T-helper 2 cell treated with Interferon-gamma antibody and Interleukin-4, amounts not matched to agents 100 ng/mL and 5 ng/mL, for 36 hours (primary cell): Measurements from ENCODE around the gene VTA1. TPM values are rescaled to one million over a fixed set of nuclear protein-coding genes. Genes with fewer than 3 reads are reported as not detected.
"Not testable (repeated sequence)": the region's sequence is repeated elsewhere in the genome, so short reads cannot be mapped to it uniquely, and the experiment has no call there.

ENCODE experiments used
- intact Hi-C: fragments of 100-400 bp; cut with micrococcal nuclease; formaldehyde crosslinking; loops from one replicate; pipeline ENCODE4 v1.15.1; 2023
- total RNA-seq: library from RNA; stranded (reverse); gene quantifications from 2 replicates; pipeline ENCODE4 v1.2.3, GENCODE V29; 2022

Gene VTA1
- total RNA-seq, 1 donor from 2014 or later: 38.2 TPM

- intact Hi-C loops: no loop called here
Observed at GRCh38 chr6:142225115-142225514, 78.1 kb downstream of the VTA1 start.

DNA sequence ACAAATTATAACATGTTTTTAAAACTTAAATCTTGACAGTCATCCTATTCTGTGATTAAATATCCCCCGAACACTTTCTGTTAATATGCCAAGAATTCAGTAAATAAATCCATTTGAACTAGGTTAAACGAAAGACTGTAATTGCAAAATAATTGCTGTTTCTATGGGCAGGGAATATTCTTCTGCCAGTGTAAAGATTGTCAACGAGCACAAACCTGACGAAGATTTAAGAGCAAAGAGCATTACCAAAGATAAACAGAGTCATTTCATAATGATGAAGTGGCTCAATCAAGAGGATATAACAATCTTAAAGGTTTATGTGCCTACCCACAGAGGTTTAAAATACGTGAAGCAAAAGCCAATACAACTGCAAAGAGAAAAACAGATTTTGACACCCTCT lies 78.5 kb downstream of the VTA1 start:
- intact Hi-C loops: no loop called here

GRCh38 chr6:142226731-142227130 lies 79.7 kb downstream of the VTA1 start:
- intact Hi-C loops: no loop called here

GRCh38 chr6:142229518-142230270 lies 82.6 kb downstream of the VTA1 start:
- intact Hi-C loops: not testable (repeated sequence)

DNA sequence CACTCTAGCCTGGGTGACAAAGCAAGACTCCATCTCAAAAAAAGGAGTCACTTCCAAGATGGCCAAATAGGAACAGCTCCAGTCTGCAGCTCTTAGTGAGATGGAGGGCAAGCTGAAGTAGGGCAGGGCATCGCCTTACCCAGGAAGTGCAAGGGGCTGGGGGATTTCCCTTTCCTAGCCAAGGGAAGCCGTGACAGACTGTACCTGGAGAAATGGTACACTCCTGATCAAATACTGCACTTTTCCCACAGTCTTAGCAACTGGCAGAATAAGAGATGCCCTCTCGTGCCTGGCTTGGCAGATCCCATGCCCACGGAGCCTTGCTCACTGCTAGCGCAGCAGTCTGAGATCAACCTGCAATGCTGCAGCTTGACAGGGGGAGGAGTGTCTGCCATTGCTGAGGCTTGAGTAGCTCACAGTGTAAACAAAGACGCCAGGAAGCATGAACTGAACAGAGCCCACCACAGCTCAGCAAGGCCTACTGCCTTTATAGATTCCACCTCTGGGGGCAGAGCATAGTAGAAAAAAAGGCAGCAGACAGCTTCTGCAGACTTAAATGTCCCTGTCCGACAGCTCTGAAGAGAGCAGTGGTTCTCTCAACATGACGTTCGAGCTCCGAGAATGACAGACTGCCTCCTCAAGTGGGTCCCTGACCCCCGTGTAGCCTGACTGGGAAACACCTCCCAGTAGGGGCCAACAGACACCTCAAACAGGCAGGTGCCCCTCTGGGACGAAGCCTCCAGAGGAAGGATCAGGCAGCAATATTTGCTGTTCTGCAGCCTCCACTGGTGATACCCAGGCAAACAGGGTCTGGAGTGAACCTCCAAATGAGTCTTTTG lies 85.4 kb downstream of the VTA1 start:
- intact Hi-C loops: not testable (repeated sequence)

DNA sequence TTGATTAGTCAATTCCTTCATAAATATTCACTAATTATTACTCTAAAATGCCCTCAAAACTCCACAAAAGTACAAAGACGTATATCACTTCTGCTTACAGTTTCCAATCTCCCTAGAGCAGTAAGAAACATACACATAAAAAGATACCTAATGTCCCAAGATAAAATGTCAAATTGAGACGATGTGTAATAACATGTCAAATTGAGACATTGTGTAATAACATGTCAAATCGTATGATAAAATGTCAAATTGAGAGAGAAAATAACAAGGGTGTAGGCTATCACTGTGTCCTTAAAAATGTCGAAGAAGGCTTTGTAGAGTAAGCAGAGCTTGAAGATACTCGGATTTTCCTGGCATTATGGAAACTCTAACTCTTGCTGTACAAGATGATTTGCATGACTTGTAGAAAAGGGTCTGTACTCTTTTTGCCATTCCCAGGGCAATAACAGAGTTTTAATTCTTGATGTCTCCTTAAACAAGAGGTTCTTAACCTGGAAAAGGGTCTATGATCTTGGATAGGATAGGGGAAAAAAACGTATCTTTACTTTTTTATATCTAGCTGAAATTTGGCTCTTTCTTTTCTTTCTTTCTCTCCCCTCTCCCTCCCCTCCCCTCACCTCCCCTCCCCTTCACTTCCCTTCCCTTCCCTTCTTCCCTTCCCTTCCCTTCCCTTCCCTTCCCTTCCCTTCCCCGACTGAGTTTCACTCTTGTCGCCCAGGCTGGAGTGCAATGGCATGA lies 87.1 kb downstream of the VTA1 start:
- intact Hi-C loops: no loop called here

DNA sequence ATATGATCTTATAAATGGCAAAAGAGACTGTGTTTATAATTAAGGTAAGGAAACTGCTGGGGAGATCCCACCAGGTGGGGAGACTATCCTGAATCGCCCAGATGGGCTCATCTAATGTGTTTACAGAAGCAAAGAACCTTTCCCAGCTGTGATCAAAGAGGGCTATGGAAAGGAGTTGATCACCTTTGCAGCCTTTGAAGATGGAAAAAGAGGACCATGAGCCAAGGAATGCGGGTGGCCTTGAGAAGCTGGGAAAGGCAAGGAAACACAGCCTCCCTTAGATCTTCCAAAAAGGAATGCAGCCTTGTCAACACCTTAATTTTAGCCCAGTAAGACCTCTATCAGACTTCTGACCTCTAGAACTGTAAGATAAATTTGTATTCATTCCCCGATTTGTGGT lies 88.2 kb downstream of the VTA1 start:
- intact Hi-C loops: no loop called here

DNA sequence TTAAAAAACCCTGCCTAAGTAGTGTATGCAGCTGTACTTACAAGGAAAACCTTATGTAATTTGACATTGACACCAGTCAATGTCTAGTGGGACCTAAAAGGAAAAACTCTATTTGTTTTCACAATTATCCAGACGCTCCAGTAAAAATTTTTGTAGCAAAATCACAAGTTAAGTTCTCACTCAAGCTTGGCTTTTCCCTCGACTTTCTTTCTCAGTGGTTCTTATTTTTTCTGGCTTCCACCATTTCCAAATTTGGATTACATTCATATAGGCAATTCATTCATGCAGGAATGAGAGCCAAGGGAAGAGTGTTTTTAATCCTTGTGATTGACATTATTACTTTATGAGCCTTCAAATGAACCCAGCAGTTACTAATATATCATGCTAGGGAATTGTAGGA lies 88.7 kb downstream of the VTA1 start:
- intact Hi-C loops: no loop called here

DNA sequence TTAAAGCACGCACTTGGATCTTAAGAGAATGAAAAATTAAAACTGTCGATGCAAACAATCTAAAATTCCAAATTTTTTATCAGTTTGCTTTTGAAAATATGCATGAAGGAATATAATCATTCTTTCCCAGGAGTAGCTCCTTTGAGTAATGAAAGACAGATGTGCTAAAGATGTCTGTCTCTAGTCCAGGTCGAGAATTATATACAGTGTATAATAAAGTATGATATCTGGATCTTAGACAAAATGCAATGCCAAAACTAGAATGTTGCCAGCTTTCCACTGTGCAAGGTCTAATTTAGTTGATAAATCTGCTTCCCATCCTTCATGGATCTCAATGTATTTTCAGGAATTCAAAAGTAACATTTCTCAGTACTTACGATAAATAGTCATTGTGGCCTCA lies 89.6 kb downstream of the VTA1 start:
- intact Hi-C loops: no loop called here

- intact Hi-C loops: no loop called here
Observed at GRCh38 chr6:142238881-142239280, 91.8 kb downstream of the VTA1 start.

- intact Hi-C loops: no loop called here
Observed at GRCh38 chr6:142240179-142240578, 93.1 kb downstream of the VTA1 start.

- intact Hi-C loops: no loop called here
Observed at GRCh38 chr6:142241061-142241460, 94.0 kb downstream of the VTA1 start.

DNA sequence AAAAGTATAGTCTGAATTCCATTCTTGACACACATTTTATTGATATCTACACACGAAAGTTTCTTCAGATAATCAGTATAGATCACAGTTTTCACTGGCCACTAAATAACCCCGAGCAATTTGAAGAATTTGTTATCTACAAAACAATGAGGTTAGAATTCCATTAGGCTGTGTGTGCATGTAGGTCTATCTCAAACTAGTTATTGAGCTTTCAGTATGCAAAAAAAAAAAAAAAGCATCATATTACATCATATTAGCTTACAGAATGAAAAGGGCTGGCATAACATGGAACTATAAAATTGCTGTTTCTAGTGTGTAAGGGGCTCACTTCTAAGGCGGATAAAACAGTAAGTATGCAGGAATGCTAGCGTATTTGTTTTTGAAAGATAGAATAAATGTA lies 95.2 kb downstream of the VTA1 start:
- intact Hi-C loops: no loop called here

GRCh38 chr6:142246960-142247359 lies 99.9 kb downstream of the VTA1 start:
- intact Hi-C loops: no loop called here

- intact Hi-C loops: no loop called here
Observed at GRCh38 chr6:142249266-142249665, 102.2 kb downstream of the VTA1 start.

DNA sequence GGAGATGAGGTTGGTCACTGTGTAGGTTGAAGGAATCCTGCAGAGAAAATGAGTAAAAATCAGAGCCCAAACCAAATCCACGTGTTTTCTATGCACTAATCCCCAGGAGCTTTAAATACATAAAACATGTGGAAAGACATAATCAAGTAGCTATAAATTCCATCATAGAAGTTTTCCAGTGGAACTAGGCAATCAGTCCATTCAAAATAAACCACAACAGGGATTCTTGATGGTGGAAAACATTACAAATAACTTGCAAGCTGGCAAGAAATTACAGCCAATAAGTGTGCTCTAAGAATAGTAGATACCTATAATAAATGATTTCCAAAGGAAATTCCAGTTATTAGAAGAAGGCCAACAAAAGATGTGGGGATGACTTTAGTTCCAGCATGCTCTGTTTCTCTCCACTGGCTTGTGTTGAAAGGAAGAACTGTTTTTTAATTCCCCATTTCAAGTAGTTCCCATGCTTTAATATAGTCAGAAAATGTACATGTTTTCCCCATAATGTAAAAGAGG lies 104.9 kb downstream of the VTA1 start:
- intact Hi-C loops: no loop called here

DNA sequence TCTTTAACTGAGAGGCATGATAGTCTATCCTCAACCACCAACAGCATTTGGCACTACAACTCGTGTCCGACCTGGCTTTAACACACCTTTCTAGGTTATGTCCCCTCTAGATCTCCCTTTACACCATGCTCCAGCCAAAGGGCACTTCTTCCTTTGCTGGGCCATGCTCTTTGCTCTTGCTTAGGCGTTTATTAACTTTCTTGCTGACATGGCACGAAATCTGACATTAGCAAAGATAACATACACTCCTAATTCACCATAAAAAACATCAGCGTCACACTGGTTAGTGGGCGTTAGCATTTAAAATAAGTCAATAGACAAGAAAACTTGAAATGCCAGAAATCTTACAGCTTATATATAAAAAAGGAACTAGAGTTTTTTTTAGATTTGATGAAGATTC lies 107.5 kb downstream of the VTA1 start:
- intact Hi-C loops: no loop called here

DNA sequence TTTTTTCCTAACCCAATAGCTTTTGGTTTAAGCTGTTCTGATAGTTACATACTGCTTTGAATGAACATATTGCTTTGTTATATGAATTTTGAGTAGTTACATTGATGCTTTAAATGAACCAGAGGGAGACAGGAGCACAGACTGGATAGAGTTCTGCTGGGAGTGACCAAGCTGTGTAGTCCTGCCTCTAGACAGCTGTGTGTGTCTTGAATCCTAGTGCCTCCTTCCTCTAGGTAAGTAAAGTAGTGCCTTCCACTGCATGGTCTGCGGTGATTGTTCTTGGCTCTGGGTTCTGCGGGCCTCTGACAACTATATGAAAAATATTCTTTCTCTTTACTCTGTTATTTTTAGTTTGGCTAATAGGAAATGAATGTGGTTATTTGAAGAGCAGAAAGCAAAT lies 108.7 kb downstream of the VTA1 start:
- intact Hi-C loops: no loop called here

DNA sequence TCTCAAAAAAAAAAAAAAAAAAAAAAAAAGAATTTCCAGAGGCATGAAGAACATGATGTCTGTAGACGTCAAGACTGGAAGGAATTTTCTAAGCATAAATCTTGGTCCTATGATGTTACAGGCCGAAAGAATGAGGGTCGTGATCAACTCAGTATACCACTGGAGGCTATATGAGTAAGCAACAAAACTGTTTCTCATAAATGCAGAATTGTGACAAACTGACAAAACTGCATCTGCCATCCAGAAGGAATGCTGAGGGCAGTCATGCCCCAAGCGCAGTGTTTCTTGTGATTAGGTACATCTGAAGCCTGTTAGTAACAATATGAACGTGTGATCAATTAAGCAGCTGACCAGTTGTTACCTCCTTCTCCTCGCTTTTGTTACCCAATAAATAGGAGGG lies 111.2 kb downstream of the VTA1 start:
- intact Hi-C loops: no loop called here

GRCh38 chr6:142258757-142259156 lies 111.7 kb downstream of the VTA1 start:
- intact Hi-C loops: no loop called here

- intact Hi-C loops: no loop called here
Observed at GRCh38 chr6:142260748-142261147, 113.7 kb downstream of the VTA1 start.

DNA sequence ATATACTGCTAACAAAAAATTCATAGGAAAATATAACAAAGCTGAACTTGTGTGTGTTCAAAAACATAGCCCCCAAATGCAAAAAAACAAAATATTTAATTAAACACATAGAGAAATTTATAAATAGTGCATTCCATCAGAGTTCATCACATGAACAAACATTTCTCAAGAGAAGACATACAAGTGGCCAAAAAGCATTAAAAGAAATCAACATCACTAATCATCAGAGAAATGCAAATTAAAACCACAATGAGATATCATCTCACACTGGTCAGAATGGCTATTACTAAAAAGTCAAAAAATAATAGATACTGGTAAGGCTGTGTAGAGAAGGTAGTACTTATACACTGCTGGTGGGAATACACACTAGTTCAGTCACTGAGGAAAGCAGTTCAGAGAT lies 115.2 kb downstream of the VTA1 start:
- intact Hi-C loops: no loop called here
